ENCODE results near the gene OLFM1.
"Not testable (repeated sequence)": the region's sequence is repeated elsewhere in the genome, so short reads cannot be mapped to it uniquely, and the experiment has no call there.

The OLFM1 gene

GRCh38 chr9:135149901-135150300 is 62.4 kb downstream of the OLFM1 start:
- not testable (repeated sequence) for H3K27ac Mint-ChIP-seq; H3K4me3 Mint-ChIP-seq; H3K9me3 Mint-ChIP-seq; H3K4me1 Mint-ChIP-seq (ENCODE audit: low read depth in 2 of 2); ATAC-seq (replicated peaks); DNase-seq; H3K36me3 Mint-ChIP-seq (ENCODE audit: insufficient read depth)
- H3K27me3 Mint-ChIP-seq: peaks cover 19 to 60% of the 10 kb centered on the region in 2 donors

GRCh38 chr9:135150981-135151380 is 63.5 kb downstream of the OLFM1 start:
- Mint-ChIP-seq H3K27me3 (peaks cover 10 to 56% of the 10 kb centered on the region in 2 donors), H3K27ac (no peak overlapping the region), H3K36me3 (ENCODE audit: insufficient read depth) (no peaks in the 10 kb centered on the region), H3K4me3 (no peak overlapping the region), H3K4me1 (ENCODE audit: low read depth in 2 of 2) (no peaks in the 10 kb centered on the region), H3K9me3 (peaks cover 0 to 2% of the 10 kb centered on the region in 2 donors)
- no peak for DNase-seq
- ATAC-seq (replicated peaks): no peak

- DNase-seq: no peak
- ATAC-seq (replicated peaks): no peak
- Mint-ChIP-seq H3K9me3 (peaks cover 2 to 5% of the 10 kb centered on the region in 2 donors), H3K4me1 (ENCODE audit: low read depth in 2 of 2) (no peaks in the 10 kb centered on the region), H3K4me3 (no peak overlapping the region), H3K27me3 (peaks cover 1 to 56% of the 10 kb centered on the region in 2 donors), H3K36me3 (ENCODE audit: insufficient read depth) (no peaks in the 10 kb centered on the region), H3K27ac (no peak overlapping the region)
Observed at GRCh38 chr9:135151757-135152613, 64.5 kb downstream of the OLFM1 start.

- Mint-ChIP-seq H3K9me3 (peaks cover 2 to 10% of the 10 kb centered on the region in 2 donors), H3K36me3 (ENCODE audit: insufficient read depth) (no peaks in the 10 kb centered on the region), H3K27me3 (peaks cover 7 to 61% of the 10 kb centered on the region in 2 donors), H3K4me1 (ENCODE audit: low read depth in 2 of 2) (no peaks in the 10 kb centered on the region), H3K4me3 (no peak overlapping the region), H3K27ac (no peak overlapping the region)
- DNase-seq (no peak), ATAC-seq (replicated peaks) (no peak)
Observed at GRCh38 chr9:135152614-135153334, 65.3 kb downstream of the OLFM1 start.

- DNase-seq: no peak
- H3K4me3 Mint-ChIP-seq: no peak overlapping the region
- no peak overlapping the region for H3K27ac Mint-ChIP-seq
- H3K27me3 Mint-ChIP-seq: peaks cover 11 to 68% of the 10 kb centered on the region in 2 donors
- H3K4me1 Mint-ChIP-seq (ENCODE audit: low read depth in 2 of 2): no peaks in the 10 kb centered on the region
- H3K36me3 Mint-ChIP-seq (ENCODE audit: insufficient read depth): no peaks in the 10 kb centered on the region
- ATAC-seq (replicated peaks): no peak
- H3K9me3 Mint-ChIP-seq: peaks cover 2 to 10% of the 10 kb centered on the region in 2 donors
Observed at GRCh38 chr9:135154050-135154615, 66.7 kb downstream of the OLFM1 start.

GRCh38 chr9:135155396-135155795 is 67.9 kb downstream of the OLFM1 start:
- DNase-seq (no peak), ATAC-seq (replicated peaks) (no peak)
- Mint-ChIP-seq H3K27ac (no peak overlapping the region), H3K4me3 (no peak overlapping the region), H3K36me3 (ENCODE audit: insufficient read depth) (no peaks in the 10 kb centered on the region), H3K4me1 (ENCODE audit: low read depth in 2 of 2) (no peaks in the 10 kb centered on the region), H3K9me3 (peaks cover 2 to 10% of the 10 kb centered on the region in 2 donors), H3K27me3 (peaks cover 19 to 80% of the 10 kb centered on the region in 2 donors)

GRCh38 chr9:135156525-135157510 is 69.3 kb downstream of the OLFM1 start:
- ATAC-seq (replicated peaks): no peak
- Mint-ChIP-seq H3K4me1 (ENCODE audit: low read depth in 2 of 2) (no peaks in the 10 kb centered on the region), H3K27ac (no peak overlapping the region), H3K4me3 (no peak overlapping the region), H3K9me3 (peaks cover 0 to 10% of the 10 kb centered on the region in 2 donors), H3K27me3 (peaks cover 27 to 91% of the 10 kb centered on the region in 2 donors), H3K36me3 (ENCODE audit: insufficient read depth) (no peaks in the 10 kb centered on the region)
- DNase-seq: no peak

- no peak for DNase-seq
Observed at GRCh38 chr9:135157856-135158563, 70.5 kb downstream of the OLFM1 start.

GRCh38 chr9:135158564-135158937 is 71.1 kb downstream of the OLFM1 start:
- Mint-ChIP-seq H3K27ac (no peak overlapping the region), H3K9me3 (peaks cover 0 to 10% of the 10 kb centered on the region in 2 donors), H3K4me3 (no peak overlapping the region), H3K36me3 (ENCODE audit: insufficient read depth) (no peaks in the 10 kb centered on the region), H3K27me3 (peaks cover 27 to 84% of the 10 kb centered on the region in 2 donors), H3K4me1 (ENCODE audit: low read depth in 2 of 2) (no peaks in the 10 kb centered on the region)
- no peak for ATAC-seq (replicated peaks)
- no peak for DNase-seq

More at GRCh38 chr9:135157856-135158563, 70.5 kb downstream of the OLFM1 start:
- no peak for ATAC-seq (replicated peaks)
- Mint-ChIP-seq H3K27ac (no peak overlapping the region), H3K4me1 (ENCODE audit: low read depth in 2 of 2) (no peaks in the 10 kb centered on the region), H3K4me3 (no peak overlapping the region), H3K36me3 (ENCODE audit: insufficient read depth) (no peaks in the 10 kb centered on the region), H3K27me3 (peaks cover 27 to 86% of the 10 kb centered on the region in 2 donors), H3K9me3 (peaks cover 0 to 10% of the 10 kb centered on the region in 2 donors)

GRCh38 chr9:135159801-135160200 is 72.3 kb downstream of the OLFM1 start:
- no peaks in the 10 kb centered on the region for H3K4me1 Mint-ChIP-seq (ENCODE audit: low read depth in 2 of 2)
- ATAC-seq (replicated peaks): no peak

GRCh38 chr9:135160862-135161261 is 73.4 kb downstream of the OLFM1 start:
- Mint-ChIP-seq H3K36me3 (ENCODE audit: insufficient read depth) (no peaks in the 10 kb centered on the region), H3K4me3 (no peak overlapping the region)
- no peak for ATAC-seq (replicated peaks)

More at GRCh38 chr9:135159801-135160200, 72.3 kb downstream of the OLFM1 start:
- no peak overlapping the region for H3K27ac Mint-ChIP-seq
- no peak for DNase-seq
- H3K36me3 Mint-ChIP-seq (ENCODE audit: insufficient read depth): no peaks in the 10 kb centered on the region
- H3K9me3 Mint-ChIP-seq: peaks cover 0 to 10% of the 10 kb centered on the region in 2 donors
- no peak overlapping the region for H3K4me3 Mint-ChIP-seq
- peaks cover 31 to 86% of the 10 kb centered on the region in 2 donors for H3K27me3 Mint-ChIP-seq

GRCh38 chr9:135162599-135162998 is 75.1 kb downstream of the OLFM1 start:
- not testable (repeated sequence) for H3K4me3 Mint-ChIP-seq; H3K4me1 Mint-ChIP-seq (ENCODE audit: low read depth in 2 of 2); H3K9me3 Mint-ChIP-seq; ATAC-seq (replicated peaks); H3K36me3 Mint-ChIP-seq (ENCODE audit: insufficient read depth); H3K27ac Mint-ChIP-seq; DNase-seq
- peaks cover 51 to 90% of the 10 kb centered on the region in 2 donors for H3K27me3 Mint-ChIP-seq

More at GRCh38 chr9:135160862-135161261, 73.4 kb downstream of the OLFM1 start:
- H3K4me1 Mint-ChIP-seq (ENCODE audit: low read depth in 2 of 2): no peaks in the 10 kb centered on the region
- H3K27ac Mint-ChIP-seq: no peak overlapping the region
- H3K9me3 Mint-ChIP-seq: peaks cover 0 to 10% of the 10 kb centered on the region in 2 donors
- DNase-seq: no peak
- H3K27me3 Mint-ChIP-seq: peaks cover 40 to 90% of the 10 kb centered on the region in 2 donors

Measured in effector memory CD8-positive, alpha-beta T cell (primary cell).